ENCODE data around the gene PLD5.

DNA sequence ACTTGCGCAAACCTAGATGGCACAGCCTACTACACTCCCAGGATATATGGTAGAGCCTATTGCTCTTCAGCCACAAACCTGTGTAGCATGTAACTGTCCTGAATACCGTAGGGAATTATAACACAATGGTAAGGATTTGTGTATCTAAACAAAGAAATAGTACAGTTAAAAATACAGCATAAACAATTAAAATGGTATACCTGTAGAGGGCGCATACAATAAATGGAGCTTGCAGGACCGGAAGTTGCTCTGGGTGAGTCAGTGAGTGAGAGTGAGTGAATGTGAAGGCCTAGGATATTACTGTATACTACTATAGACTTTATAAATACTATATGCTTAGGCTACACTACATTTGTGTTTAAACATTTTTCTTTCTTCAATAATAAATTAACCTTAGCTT is 99.3 kb downstream of the PLD5 start:
- TF ChIP-seq, protein P1, sequence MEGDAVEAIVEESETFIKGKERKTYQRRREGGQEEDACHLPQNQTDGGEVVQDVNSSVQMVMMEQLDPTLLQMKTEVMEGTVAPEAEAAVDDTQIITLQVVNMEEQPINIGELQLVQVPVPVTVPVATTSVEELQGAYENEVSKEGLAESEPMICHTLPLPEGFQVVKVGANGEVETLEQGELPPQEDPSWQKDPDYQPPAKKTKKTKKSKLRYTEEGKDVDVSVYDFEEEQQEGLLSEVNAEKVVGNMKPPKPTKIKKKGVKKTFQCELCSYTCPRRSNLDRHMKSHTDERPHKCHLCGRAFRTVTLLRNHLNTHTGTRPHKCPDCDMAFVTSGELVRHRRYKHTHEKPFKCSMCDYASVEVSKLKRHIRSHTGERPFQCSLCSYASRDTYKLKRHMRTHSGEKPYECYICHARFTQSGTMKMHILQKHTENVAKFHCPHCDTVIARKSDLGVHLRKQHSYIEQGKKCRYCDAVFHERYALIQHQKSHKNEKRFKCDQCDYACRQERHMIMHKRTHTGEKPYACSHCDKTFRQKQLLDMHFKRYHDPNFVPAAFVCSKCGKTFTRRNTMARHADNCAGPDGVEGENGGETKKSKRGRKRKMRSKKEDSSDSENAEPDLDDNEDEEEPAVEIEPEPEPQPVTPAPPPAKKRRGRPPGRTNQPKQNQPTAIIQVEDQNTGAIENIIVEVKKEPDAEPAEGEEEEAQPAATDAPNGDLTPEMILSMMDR (IDR thresholded peaks at IDR 0.05) = no peak
- TF ChIP-seq POLR2A (IDR thresholded peaks at IDR 0.05) = no peak

Measured in body of pancreas (tissue), 4 donors.